Activated CD8-positive, alpha-beta memory T cell treated with anti-CD3 and anti-CD28 coated beads for 36 hours (primary cell): ENCODE measurements around the gene INO80. TPM values are rescaled to one million over a fixed set of nuclear protein-coding genes. Genes with fewer than 3 reads are reported as not detected.

Source experiments
- CTCF ChIA-PET: fragments of 350-600 bp; sonication (Branson Sonifier 250); formaldehyde crosslinking; loops from one replicate; lab custom pipeline; 2021; ENCODE audit warnings: antibody characterized with exemption; lab: Charles Lee
- POLR2A ChIA-PET: fragments of 350-600 bp; sonication (Branson Sonifier 250); formaldehyde crosslinking; loops from one replicate; lab custom pipeline; 2021; ENCODE audit warnings: antibody characterized with exemption; lab: Charles Lee
- total RNA-seq, 2 experiments: library from RNA; stranded (reverse); gene quantifications; one replicate each; pipeline ENCODE4 v1.2.3, GENCODE V29; 2021

INO80 gene
- total RNA-seq, 2 experiments from 2014 or later, result 27.3 to 29.2 TPM

- POLR2A ChIA-PET, result interaction anchor here (3.5 kb wide), 1 partner anchor 10 kb away, joined by 36 read pairs; the partner anchor contains the start of gene CHAC1
- CTCF ChIA-PET, result interaction anchor here (1.1 to 3.6 kb wide), 7 partner anchors 9 to 84 kb away, joined by 3 to 44 read pairs (median 5); partner anchors contain the start of genes CHAC1 and DLL4
Observed at GRCh38 chr15:40942878-40943277, 173.2 kb downstream of the INO80 start.

GRCh38 chr15:40942337-40942854 lies 173.7 kb downstream of the INO80 start:
- CTCF ChIA-PET, result interaction anchor here (0.5 to 3.6 kb wide), 16 partner anchors 9 to 288 kb away, joined by 3 to 44 read pairs (median 4); partner anchors contain the start of genes CHAC1, CHP1, DLL4 and EXD1
- POLR2A ChIA-PET, result interaction anchor here (1.2 to 3.5 kb wide), 3 partner anchors 10 to 601 kb away, joined by 3 to 36 read pairs (median 4); partner anchors contain the start of genes CHAC1 and RPAP1

- CTCF ChIA-PET, result interaction anchor here (0.5 to 3.6 kb wide), 22 partner anchors 10 to 354 kb away, joined by 3 to 44 read pairs (median 4); partner anchors contain the start of genes CHAC1, CHP1, DLL4 and EXD1
- POLR2A ChIA-PET, result interaction anchor here (1.1 to 3.5 kb wide), 6 partner anchors 11 to 602 kb away, joined by 3 to 36 read pairs (median 4); partner anchors contain the start of genes CHAC1, DLL4 and RPAP1
Observed at GRCh38 chr15:40941528-40942336, 174.3 kb downstream of the INO80 start.

GRCh38 chr15:40941068-40941527 lies 175.0 kb downstream of the INO80 start:
- ChIA-PET POLR2A (interaction anchor here (1.1 to 3.5 kb wide), 6 partner anchors 10 to 603 kb away, joined by 3 to 36 read pairs (median 4); partner anchors contain the start of genes CHAC1, DLL4 and RPAP1), CTCF (interaction anchor here (0.6 to 3.6 kb wide), 15 partner anchors 11 to 353 kb away, joined by 3 to 44 read pairs (median 4); partner anchors contain the start of genes CHAC1, CHP1, DLL4 and EXD1)

GRCh38 chr15:40940296-40940801 lies 175.7 kb downstream of the INO80 start:
- ChIA-PET POLR2A (interaction anchor here (1.1 to 3.5 kb wide), 4 partner anchors 10 to 33 kb away, joined by 3 to 36 read pairs (median 5); partner anchors contain the start of genes CHAC1 and DLL4), CTCF (interaction anchor here (1.2 to 3.6 kb wide), 5 partner anchors 10 to 290 kb away, joined by 4 to 44 read pairs (median 9); partner anchors contain the start of genes CHAC1, CHP1, DLL4 and EXD1)

GRCh38 chr15:40938536-40938870 lies 177.6 kb downstream of the INO80 start:
- CTCF ChIA-PET, result interaction anchor here (0.8 kb wide), 1 partner anchor 76 kb away, joined by 3 read pairs; no protein-coding TSS in a partner anchor
- POLR2A ChIA-PET, result no interaction called here

- ChIA-PET CTCF (interaction anchor here (0.8 kb wide), 1 partner anchor 76 kb away, joined by 3 read pairs; no protein-coding TSS in a partner anchor), POLR2A (no interaction called here)
Observed at GRCh38 chr15:40937762-40938535, 178.1 kb downstream of the INO80 start.

DNA sequence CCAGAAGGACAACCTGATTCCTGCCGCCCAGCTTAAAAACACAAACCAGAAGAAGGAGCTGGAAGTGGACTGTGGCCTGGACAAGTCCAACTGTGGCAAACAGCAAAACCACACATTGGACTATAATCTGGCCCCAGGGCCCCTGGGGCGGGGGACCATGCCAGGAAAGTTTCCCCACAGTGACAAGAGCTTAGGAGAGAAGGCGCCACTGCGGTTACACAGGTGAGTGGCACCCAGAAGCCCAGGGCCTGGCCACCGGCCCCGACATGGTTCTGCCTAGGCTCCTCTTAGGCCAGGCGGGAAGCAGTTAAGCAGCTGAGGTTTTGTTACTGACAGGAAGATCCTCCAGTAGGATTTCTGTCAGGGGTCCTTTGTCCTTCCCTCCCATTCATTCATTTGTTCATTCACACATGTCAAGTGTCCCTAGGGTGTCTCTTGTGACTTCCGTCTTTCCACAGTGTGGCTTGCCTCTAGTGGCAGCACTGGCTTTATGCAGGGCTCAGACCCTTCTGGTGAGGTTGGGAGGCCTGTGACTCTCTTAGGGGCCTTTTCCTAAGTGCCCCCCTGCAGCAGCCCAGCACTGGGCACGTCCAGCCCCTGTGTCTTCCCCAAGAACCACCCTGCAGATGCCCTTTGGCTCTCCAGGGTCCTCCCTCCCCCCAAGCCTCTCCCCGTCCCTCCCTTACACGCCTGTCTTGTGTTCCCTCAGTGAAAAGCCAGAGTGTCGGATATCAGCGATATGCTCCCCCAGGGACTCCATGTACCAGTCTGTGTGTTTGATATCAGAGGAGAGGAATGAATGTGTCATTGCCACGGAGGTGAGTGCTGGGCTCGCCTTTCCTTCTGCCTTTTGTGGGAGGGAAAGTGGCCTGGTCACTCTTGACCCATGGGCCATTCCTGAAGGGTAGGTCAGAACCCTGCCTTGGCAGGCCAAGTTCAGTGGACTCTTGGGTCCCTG lies 179.1 kb downstream of the INO80 start:
- POLR2A ChIA-PET, result no interaction called here
- CTCF ChIA-PET, result interaction anchor here (0.9 kb wide), 1 partner anchor 16 kb away, joined by 3 read pairs; the partner anchor contains the start of gene CHAC1

- CTCF ChIA-PET, result interaction anchor here (0.9 kb wide), 1 partner anchor 17 kb away, joined by 3 read pairs; the partner anchor contains the start of gene CHAC1
- POLR2A ChIA-PET, result no interaction called here
Observed at GRCh38 chr15:40936234-40936708, 179.8 kb downstream of the INO80 start.

- CTCF ChIA-PET, result interaction anchor here (9.3 kb wide), 1 partner anchor 29 kb away, joined by 71 read pairs; no protein-coding TSS in a partner anchor
- POLR2A ChIA-PET, result interaction anchor here (0.5 kb wide), 1 partner anchor 29 kb away, joined by 3 read pairs; no protein-coding TSS in a partner anchor
Observed at GRCh38 chr15:40934457-40934856, 181.6 kb downstream of the INO80 start.

- POLR2A ChIA-PET, result no interaction called here
- CTCF ChIA-PET, result interaction anchor here (0.6 to 9.3 kb wide), 4 partner anchors 8 to 512 kb away, joined by 4 to 71 read pairs (median 25); no protein-coding TSS in a partner anchor
Observed at GRCh38 chr15:40933517-40933902, 182.6 kb downstream of the INO80 start.

GRCh38 chr15:40932649-40933516 lies 183.2 kb downstream of the INO80 start:
- CTCF ChIA-PET, result interaction anchor here (1.0 to 9.3 kb wide), 3 partner anchors 9 to 43 kb away, joined by 6 to 71 read pairs (median 44); no protein-coding TSS in a partner anchor
- POLR2A ChIA-PET, result interaction anchor here (0.6 kb wide), 1 partner anchor 403 kb away, joined by 3 read pairs; no protein-coding TSS in a partner anchor

DNA sequence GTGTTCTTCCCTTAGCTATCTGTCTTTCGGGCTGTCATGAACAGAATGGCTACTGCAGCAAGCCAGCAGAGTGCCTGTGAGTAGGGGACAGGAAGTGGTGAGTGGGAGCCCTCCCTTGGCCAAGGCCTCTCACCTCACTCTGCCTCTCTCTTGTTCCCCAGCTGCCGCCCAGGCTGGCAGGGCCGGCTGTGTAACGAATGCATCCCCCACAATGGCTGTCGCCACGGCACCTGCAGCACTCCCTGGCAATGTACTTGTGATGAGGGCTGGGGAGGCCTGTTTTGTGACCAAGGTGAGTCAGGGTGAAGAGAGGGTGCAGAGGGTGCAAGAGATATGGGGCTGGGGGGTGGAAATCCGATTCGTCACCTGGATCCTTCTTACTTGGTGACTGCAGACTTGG lies 183.9 kb downstream of the INO80 start:
- POLR2A ChIA-PET, result no interaction called here
- CTCF ChIA-PET, result interaction anchor here (2.6 to 9.3 kb wide), 3 partner anchors 10 to 27 kb away, joined by 10 to 71 read pairs (median 44); no protein-coding TSS in a partner anchor

DNA sequence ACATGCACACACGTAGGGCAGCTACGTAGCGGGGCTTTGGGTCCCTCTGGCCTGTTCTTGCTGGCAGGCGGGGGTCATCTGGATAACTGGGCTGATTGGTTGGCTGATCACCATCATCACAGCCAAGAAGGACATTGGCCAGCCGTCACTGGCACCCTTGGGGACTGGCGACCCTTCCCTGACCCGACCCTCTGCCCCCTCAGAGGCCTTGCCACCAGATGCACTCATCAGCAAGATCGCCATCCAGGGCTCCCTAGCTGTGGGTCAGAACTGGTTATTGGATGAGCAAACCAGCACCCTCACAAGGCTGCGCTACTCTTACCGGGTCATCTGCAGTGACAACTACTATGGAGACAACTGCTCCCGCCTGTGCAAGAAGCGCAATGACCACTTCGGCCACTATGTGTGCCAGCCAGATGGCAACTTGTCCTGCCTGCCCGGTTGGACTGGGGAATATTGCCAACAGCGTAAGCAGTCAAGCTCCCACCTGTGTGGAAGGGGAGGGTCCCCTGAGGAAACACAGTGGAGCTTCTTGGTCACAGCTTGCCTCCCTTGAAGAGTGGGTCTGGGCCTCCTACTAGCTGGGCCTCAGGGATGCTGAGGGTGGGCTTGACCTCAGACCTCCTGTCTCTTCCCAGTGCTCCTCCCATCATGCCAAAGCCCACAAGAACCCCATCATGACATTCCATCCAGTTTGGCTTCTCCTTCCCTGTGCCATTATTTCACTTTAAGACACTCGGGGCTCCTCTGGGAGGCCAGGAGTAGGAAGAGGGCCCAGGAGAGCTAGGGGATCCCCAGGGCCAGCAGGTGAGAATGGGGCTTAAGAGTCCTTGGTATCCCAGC lies 184.6 kb downstream of the INO80 start:
- POLR2A ChIA-PET, result no interaction called here
- CTCF ChIA-PET, result interaction anchor here (0.9 to 9.3 kb wide), 6 partner anchors 10 to 39 kb away, joined by 3 to 71 read pairs (median 7); no protein-coding TSS in a partner anchor
